SK-N-SH (cell line): ENCODE results near the gene IL17RC. TPM values are rescaled to one million over a fixed set of nuclear protein-coding genes. Genes with fewer than 3 reads are reported as not detected.
A peak's percentile ranks its signal among the peaks of the same experiment; 100 is the strongest.

Source experiments
- CTCF ChIA-PET: fragments of 300-600, 350-600 bp; formaldehyde crosslinking; extraction: SDS; loops from one replicate; lab custom pipeline; 2021; lab: Yijun Ruan, JAX
- POLR2A ChIA-PET: fragments of 350-600 bp; sonication (Branson Sonifier 250); formaldehyde crosslinking; extraction: SDS; loops from one replicate; lab custom pipeline; 2020; ENCODE audit warnings: antibody characterized with exemption, inconsistent platforms; lab: Yijun Ruan, JAX
- DNase-seq: peaks from one replicate; pipeline ENCODE4 v3.0.0; 2012
- H2AFZ ChIP-seq: fragments of 200-600 bp; sonication (generic); 2 replicates; pipeline ENCODE4 v1.8.1; 2016; ENCODE audit warnings: antibody characterized with exemption, mild to moderate bottlenecking, low read depth
- H3F3A ChIP-seq: fragments of 200-600 bp; sonication (generic); replicated peaks from 2 replicates; pipeline ENCODE3; 2016; ENCODE audit warnings: antibody characterized with exemption, mild to moderate bottlenecking; ENCODE audit not compliant: insufficient read depth
- H3K27ac ChIP-seq, 2 experiments: fragments of 200-500 bp in 1 of 2; fragments of 200-600 bp in 1 of 2; sonication (Bioruptor generic) in 1 of 2; sonication (generic), shearing (Covaris generic) in 1 of 2; 2 replicates each; pipeline versions ENCODE4 v1.5.1 to v1.6.1; 2014 to 2016; ENCODE audit warnings: low read depth in 2 of 2, inconsistent platforms in 1 of 2, low read length in 1 of 2, mild to moderate bottlenecking in 1 of 2, mixed read lengths in 1 of 2
- H3K27me3 ChIP-seq: fragments of 200-600 bp; sonication (generic), shearing (Covaris generic); 2 replicates; pipeline ENCODE4 v1.6.1; 2016; ENCODE audit warnings: mixed run types; ENCODE audit not compliant: insufficient read depth
- H3K36me3 ChIP-seq, 2 experiments: fragments of 200-500 bp in 1 of 2; fragments of 200-600 bp in 1 of 2; sonication (Bioruptor generic) in 1 of 2; sonication (generic) in 1 of 2; replicated peaks in 1 of 2; 2 replicates each; pipeline versions ENCODE3 to v1.5.1; 2014 to 2016; ENCODE audit warnings: low read length in 1 of 2, mild to moderate bottlenecking in 1 of 2; ENCODE audit not compliant: insufficient read depth in 2 of 2, control insufficient read depth in 1 of 2
- H3K4me1 ChIP-seq, 2 experiments: fragments of 200-500 bp in 1 of 2; fragments of 200-600 bp in 1 of 2; sonication (Bioruptor generic) in 1 of 2; sonication (generic), shearing (Covaris generic) in 1 of 2; 2 replicates each; pipeline versions ENCODE4 v1.5.1 to v1.6.1; 2014 to 2016; ENCODE audit warnings: low read depth in 1 of 2, low read length in 1 of 2, mixed run types in 1 of 2; ENCODE audit not compliant: insufficient read depth in 2 of 2, control insufficient read depth in 1 of 2
- H3K4me2 ChIP-seq: fragments of 200-600 bp; sonication (generic), shearing (Covaris generic); 2 replicates; pipeline ENCODE4 v1.6.1; 2017; ENCODE audit warnings: mixed run types
- H3K4me3 ChIP-seq, 2 experiments: fragments of 200-500 bp in 1 of 2; fragments of 200-600 bp in 1 of 2; sonication (Bioruptor generic) in 1 of 2; sonication (generic), shearing (Covaris generic) in 1 of 2; 2 replicates each; pipeline versions ENCODE4 v1.5.1 to v1.8.1; 2014 to 2016; ENCODE audit warnings: low read depth in 2 of 2, inconsistent platforms in 1 of 2, low read length in 1 of 2, mild to moderate bottlenecking in 1 of 2, mixed read lengths in 1 of 2, moderate library complexity in 1 of 2
- H3K79me2 ChIP-seq: fragments of 200-600 bp; sonication (generic); 2 replicates; pipeline ENCODE4 v1.8.1; 2017; ENCODE audit warnings: mild to moderate bottlenecking; ENCODE audit not compliant: insufficient read depth
- H3K9ac ChIP-seq: fragments of 200-600 bp; sonication (generic); 2 replicates; pipeline ENCODE4 v1.6.1; 2017; ENCODE audit warnings: mixed run types
- H3K9me2 ChIP-seq: fragments of 200-600 bp; sonication (generic); 2 replicates; pipeline ENCODE4 v1.6.1; 2017; ENCODE audit warnings: mixed run types
- H3K9me3 ChIP-seq: fragments of 200-600 bp; sonication (generic); 2 replicates; pipeline ENCODE4 v1.6.1; 2017; ENCODE audit warnings: mixed run types, mild to moderate bottlenecking, moderate library complexity
- H4K20me1 ChIP-seq: fragments of 200-600 bp; sonication (generic); 2 replicates; pipeline ENCODE4 v1.6.1; 2017; ENCODE audit warnings: mild to moderate bottlenecking, mixed run types; ENCODE audit not compliant: insufficient read depth
- CHD2 ChIP-seq: fragments of 150-350 bp; IDR thresholded peaks from 2 replicates; pipeline ENCODE4 v1.6.1; 2018; ENCODE audit warnings: low read length; ENCODE audit not compliant: partially characterized antibody
- FOSL2 ChIP-seq: IDR thresholded peaks from 2 replicates; pipeline ENCODE4 v1.4.0; 2012; ENCODE audit warnings: low read depth, mild to moderate bottlenecking, moderate library complexity, borderline replicate concordance
- FOXJ3 ChIP-seq: sonication (generic); formaldehyde crosslinking; IDR thresholded peaks from 2 replicates; pipeline ENCODE4 v1.5.1; 2020; ENCODE audit warnings: mild to moderate bottlenecking, missing genetic modification reagents
- GATA2 ChIP-seq: sonication (generic); formaldehyde crosslinking; IDR thresholded peaks from 2 replicates; pipeline ENCODE4 v1.5.0; 2020; ENCODE audit warnings: mild to moderate bottlenecking, missing genetic modification reagents
- JUND ChIP-seq: IDR thresholded peaks from 2 replicates; pipeline ENCODE4 v1.4.0; 2012
- MXI1 ChIP-seq: IDR thresholded peaks from 2 replicates; pipeline ENCODE4 v1.6.1; 2012; ENCODE audit warnings: mild to moderate bottlenecking, low read depth, low read length, improper control_type of control experiment
- NFIC ChIP-seq: IDR thresholded peaks from 2 replicates; pipeline ENCODE4 v1.4.0; 2012; ENCODE audit warnings: borderline replicate concordance
- NRF1 ChIP-seq: IDR thresholded peaks from 2 replicates; pipeline ENCODE4 v1.6.1; 2012; ENCODE audit warnings: low read depth, mild to moderate bottlenecking, low read length
- RFX5 ChIP-seq: IDR thresholded peaks from 2 replicates; pipeline ENCODE4 v1.6.1; 2012; ENCODE audit warnings: mild to moderate bottlenecking, improper control_type of control experiment, low read length
- RXRA ChIP-seq: IDR thresholded peaks from 2 replicates; pipeline ENCODE4 v1.4.0; 2012; ENCODE audit warnings: low read depth, mild to moderate bottlenecking, borderline replicate concordance
- SIN3A ChIP-seq: IDR thresholded peaks from 2 replicates; pipeline ENCODE4 v1.6.1; 2012; ENCODE audit warnings: low read depth, mild to moderate bottlenecking, low read length, moderate library complexity, borderline replicate concordance
- SMC3 ChIP-seq: IDR thresholded peaks from 2 replicates; pipeline ENCODE4 v1.6.1; 2012; ENCODE audit warnings: low read depth, low read length, improper control_type of control experiment
- TCF12 ChIP-seq: IDR thresholded peaks from 2 replicates; pipeline ENCODE4 v1.4.0; 2012
- TEAD4 ChIP-seq: IDR thresholded peaks from 2 replicates; pipeline ENCODE4 v1.4.0; 2012; ENCODE audit warnings: mild to moderate bottlenecking, borderline replicate concordance; ENCODE audit not compliant: insufficient read depth
- WGBS: methylation state at CpG from one replicate; pipeline ENCODE4 v1.1.6; 2017; ENCODE audit warnings: low lambda C conversion rate; 5-methylcytosine and 5-hydroxymethylcytosine counted together
- polyA plus RNA-seq, 3 experiments: library from polyadenylated mRNA; depleted of rRNA; stranded (reverse); fragments of >200 nt; gene quantifications; 2 replicates each; pipeline ENCODE4 v1.2.3, GENCODE V29; 2012
- TF ChIP-seq, protein P1 (sequence below): fragments of 150-350 bp; IDR thresholded peaks from 2 replicates; pipeline ENCODE4 v1.6.1; 2016; ENCODE audit warnings: mild to moderate bottlenecking, low read depth, low read length
- TF ChIP-seq, protein P2 (sequence below): fragments of 150-350 bp; IDR thresholded peaks from 2 replicates; pipeline ENCODE4 v1.6.1; 2017; ENCODE audit warnings: antibody characterized with exemption, low read length, low read depth, borderline replicate concordance
- TF ChIP-seq, protein P3 (sequence below): IDR thresholded peaks from 2 replicates; pipeline ENCODE4 v1.6.1; 2012; ENCODE audit warnings: mild to moderate bottlenecking, low read depth, low read length, moderate library complexity
- TF ChIP-seq, protein P4 (sequence below): fragments of 200-600 bp; sonication (generic); IDR thresholded peaks from 2 replicates; pipeline ENCODE4 v1.6.1; 2017; ENCODE audit warnings: antibody characterized with exemption, mild to moderate bottlenecking, moderate library complexity

The IL17RC gene
- polyA plus RNA-seq, 1 of the 3 experiments (the other 2 are of a cell fraction), result 17.3 TPM

DNA sequence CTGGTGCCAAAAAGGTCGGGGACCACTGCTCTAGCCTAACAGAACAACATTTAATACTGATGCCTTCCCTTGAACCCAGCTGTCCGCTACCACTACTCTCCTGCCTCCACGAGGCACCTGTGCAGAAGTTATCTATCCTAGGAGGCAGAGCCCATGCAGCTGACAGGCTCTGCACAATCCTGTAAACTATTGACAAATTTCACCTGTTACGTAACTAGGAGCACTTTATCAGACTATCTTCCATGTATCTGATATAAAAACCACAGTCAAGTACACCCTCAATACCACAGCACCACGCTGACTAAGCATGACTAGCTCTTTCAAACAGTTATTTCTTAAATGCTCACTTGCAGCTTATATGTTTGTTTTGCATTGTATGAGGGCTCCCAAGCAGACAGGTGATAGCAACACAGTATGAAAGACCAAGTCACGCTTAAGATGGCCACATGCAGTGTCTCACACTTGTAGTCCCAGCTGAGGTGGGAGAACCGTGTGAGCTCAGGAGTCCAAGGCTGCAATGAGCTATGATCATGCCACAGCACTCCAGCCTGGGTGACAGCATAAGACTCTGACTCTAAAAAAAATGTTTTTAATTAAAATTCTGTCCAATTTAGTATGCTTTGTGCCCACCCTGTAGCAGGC, 4.5 kb upstream of the IL17RC start:
- TF ChIP-seq TCF12 (peak; percentile 21; the same call in 1 of the 2 replicates), FOXJ3 (no peak)
- H3K4me1 ChIP-seq, result peaks cover 6 to 40% of the 10 kb centered on the region in 2 experiments; a peak in 3 of 4 replicates
- H3F3A ChIP-seq, result peaks cover 6% of the 10 kb centered on the region
- no peak overlapping the region for H3K4me2 ChIP-seq
- POLR2A ChIA-PET, result interaction anchor here (0.6 kb wide), 1 partner anchor 10 kb away, joined by 4 read pairs; no protein-coding TSS in a partner anchor
- 75% methylated on average over 7 of the region's 7 CpGs for WGBS
- no peaks in the 10 kb centered on the region for H3K27me3 ChIP-seq
- H3K36me3 ChIP-seq, result no peaks in the 10 kb centered on the region
- no peak overlapping the region for H3K27ac ChIP-seq
- H3K9ac ChIP-seq, result no peak overlapping the region
- no peaks in the 10 kb centered on the region for H3K79me2 ChIP-seq
- no peaks in the 10 kb centered on the region for H4K20me1 ChIP-seq
- CTCF ChIA-PET, result interaction anchor here (3.9 kb wide), 1 partner anchor 19 kb away, joined by 33 read pairs; the partner anchor contains the start of gene CRELD1
- H3K4me3 ChIP-seq, result no peak overlapping the region
- no peak for DNase-seq
- H3K9me2 ChIP-seq, result no peaks in the 10 kb centered on the region
- no peak overlapping the region for H2AFZ ChIP-seq
- H3K9me3 ChIP-seq, result no peaks in the 10 kb centered on the region

DNA sequence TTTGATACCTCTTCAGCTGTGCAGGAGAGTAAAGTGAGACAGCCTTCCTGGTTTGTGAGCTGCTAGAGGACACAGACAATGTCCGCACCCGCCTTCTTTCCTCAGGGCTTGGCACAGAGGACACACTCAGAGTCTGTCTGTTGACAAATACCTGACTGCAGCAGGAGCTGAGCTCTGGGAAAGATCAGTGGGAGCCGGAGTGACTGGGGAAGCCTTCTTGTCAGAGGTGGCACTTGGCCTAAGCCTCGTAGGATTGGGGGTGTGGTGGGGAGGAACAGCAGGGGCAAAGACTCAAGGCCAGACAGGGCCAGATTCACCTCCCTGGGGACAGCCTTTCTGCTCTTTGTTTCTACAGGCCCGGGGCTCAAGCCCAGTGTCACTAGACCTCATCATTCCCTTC, 3.3 kb upstream of the IL17RC start:
- no peak overlapping the region for H3K4me2 ChIP-seq
- peak overlapping the region in 1 of 2 experiments; percentile 65; a peak in 2 of 4 replicates for H3K27ac ChIP-seq
- no peaks in the 10 kb centered on the region for H3K9me3 ChIP-seq
- peaks cover 6% of the 10 kb centered on the region for H3F3A ChIP-seq
- H4K20me1 ChIP-seq, result no peaks in the 10 kb centered on the region
- no peak overlapping the region for H3K4me3 ChIP-seq
- TF ChIP-seq, protein P1, sequence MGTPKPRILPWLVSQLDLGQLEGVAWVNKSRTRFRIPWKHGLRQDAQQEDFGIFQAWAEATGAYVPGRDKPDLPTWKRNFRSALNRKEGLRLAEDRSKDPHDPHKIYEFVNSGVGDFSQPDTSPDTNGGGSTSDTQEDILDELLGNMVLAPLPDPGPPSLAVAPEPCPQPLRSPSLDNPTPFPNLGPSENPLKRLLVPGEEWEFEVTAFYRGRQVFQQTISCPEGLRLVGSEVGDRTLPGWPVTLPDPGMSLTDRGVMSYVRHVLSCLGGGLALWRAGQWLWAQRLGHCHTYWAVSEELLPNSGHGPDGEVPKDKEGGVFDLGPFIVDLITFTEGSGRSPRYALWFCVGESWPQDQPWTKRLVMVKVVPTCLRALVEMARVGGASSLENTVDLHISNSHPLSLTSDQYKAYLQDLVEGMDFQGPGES, result no peak
- TF ChIP-seq RFX5 (no peak), SIN3A (no peak), NFIC (no peak), GATA2 (CRISPR knock-in tag) (no peak), FOSL2 (no peak), NRF1 (no peak), RXRA (no peak), SMC3 (no peak), TEAD4 (no peak), MXI1 (no peak), CHD2 (no peak), JUND (no peak)
- TF ChIP-seq, protein P2, sequence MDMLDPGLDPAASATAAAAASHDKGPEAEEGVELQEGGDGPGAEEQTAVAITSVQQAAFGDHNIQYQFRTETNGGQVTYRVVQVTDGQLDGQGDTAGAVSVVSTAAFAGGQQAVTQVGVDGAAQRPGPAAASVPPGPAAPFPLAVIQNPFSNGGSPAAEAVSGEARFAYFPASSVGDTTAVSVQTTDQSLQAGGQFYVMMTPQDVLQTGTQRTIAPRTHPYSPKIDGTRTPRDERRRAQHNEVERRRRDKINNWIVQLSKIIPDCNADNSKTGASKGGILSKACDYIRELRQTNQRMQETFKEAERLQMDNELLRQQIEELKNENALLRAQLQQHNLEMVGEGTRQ, result no peak
- TF ChIP-seq, protein P3, sequence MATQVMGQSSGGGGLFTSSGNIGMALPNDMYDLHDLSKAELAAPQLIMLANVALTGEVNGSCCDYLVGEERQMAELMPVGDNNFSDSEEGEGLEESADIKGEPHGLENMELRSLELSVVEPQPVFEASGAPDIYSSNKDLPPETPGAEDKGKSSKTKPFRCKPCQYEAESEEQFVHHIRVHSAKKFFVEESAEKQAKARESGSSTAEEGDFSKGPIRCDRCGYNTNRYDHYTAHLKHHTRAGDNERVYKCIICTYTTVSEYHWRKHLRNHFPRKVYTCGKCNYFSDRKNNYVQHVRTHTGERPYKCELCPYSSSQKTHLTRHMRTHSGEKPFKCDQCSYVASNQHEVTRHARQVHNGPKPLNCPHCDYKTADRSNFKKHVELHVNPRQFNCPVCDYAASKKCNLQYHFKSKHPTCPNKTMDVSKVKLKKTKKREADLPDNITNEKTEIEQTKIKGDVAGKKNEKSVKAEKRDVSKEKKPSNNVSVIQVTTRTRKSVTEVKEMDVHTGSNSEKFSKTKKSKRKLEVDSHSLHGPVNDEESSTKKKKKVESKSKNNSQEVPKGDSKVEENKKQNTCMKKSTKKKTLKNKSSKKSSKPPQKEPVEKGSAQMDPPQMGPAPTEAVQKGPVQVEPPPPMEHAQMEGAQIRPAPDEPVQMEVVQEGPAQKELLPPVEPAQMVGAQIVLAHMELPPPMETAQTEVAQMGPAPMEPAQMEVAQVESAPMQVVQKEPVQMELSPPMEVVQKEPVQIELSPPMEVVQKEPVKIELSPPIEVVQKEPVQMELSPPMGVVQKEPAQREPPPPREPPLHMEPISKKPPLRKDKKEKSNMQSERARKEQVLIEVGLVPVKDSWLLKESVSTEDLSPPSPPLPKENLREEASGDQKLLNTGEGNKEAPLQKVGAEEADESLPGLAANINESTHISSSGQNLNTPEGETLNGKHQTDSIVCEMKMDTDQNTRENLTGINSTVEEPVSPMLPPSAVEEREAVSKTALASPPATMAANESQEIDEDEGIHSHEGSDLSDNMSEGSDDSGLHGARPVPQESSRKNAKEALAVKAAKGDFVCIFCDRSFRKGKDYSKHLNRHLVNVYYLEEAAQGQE, result no peak
- TF ChIP-seq, protein P4, sequence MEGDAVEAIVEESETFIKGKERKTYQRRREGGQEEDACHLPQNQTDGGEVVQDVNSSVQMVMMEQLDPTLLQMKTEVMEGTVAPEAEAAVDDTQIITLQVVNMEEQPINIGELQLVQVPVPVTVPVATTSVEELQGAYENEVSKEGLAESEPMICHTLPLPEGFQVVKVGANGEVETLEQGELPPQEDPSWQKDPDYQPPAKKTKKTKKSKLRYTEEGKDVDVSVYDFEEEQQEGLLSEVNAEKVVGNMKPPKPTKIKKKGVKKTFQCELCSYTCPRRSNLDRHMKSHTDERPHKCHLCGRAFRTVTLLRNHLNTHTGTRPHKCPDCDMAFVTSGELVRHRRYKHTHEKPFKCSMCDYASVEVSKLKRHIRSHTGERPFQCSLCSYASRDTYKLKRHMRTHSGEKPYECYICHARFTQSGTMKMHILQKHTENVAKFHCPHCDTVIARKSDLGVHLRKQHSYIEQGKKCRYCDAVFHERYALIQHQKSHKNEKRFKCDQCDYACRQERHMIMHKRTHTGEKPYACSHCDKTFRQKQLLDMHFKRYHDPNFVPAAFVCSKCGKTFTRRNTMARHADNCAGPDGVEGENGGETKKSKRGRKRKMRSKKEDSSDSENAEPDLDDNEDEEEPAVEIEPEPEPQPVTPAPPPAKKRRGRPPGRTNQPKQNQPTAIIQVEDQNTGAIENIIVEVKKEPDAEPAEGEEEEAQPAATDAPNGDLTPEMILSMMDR, result no peak
- H3K4me1 ChIP-seq, result peaks cover 6 to 44% of the 10 kb centered on the region in 2 experiments; a peak in 3 of 4 replicates
- peak; percentile 39 for DNase-seq
- H3K27me3 ChIP-seq, result no peaks in the 10 kb centered on the region
- H3K36me3 ChIP-seq, result no peaks in the 10 kb centered on the region
- no peaks in the 10 kb centered on the region for H3K9me2 ChIP-seq
- no peaks in the 10 kb centered on the region for H3K79me2 ChIP-seq
- H3K9ac ChIP-seq, result no peak overlapping the region
- H2AFZ ChIP-seq, result no peak overlapping the region
- WGBS, result 85% methylated on average over 5 of the region's 5 CpGs
- ChIA-PET POLR2A (interaction anchor here (0.9 to 1.6 kb wide), 2 partner anchors 23 to 65 kb away, joined by 3 to 6 read pairs; partner anchors contain the start of gene JAGN1), CTCF (interaction anchor here (1.1 to 3.9 kb wide), 3 partner anchors 18 to 65 kb away, joined by 4 to 33 read pairs (median 8); partner anchors contain the start of gene CRELD1)
